KG1 (cell line): ENCODE results near the gene UCK1.
"Not testable (repeated sequence)": the region's sequence is repeated elsewhere in the genome, so short reads cannot be mapped to it uniquely, and the experiment has no call there.

Experiments
- DNase-seq: peaks from one replicate; lab custom pipeline; 2025; lab: John Stamatoyannopoulos, UW

Gene UCK1

GRCh38 chr9:131523451-131524435, 7.3 kb downstream of the UCK1 start:
- no peak for DNase-seq

- no peak for DNase-seq
These were observed 8.0 kb downstream of the UCK1 start for GRCh38 chr9:131523086-131523388.

- no peak for DNase-seq
These were observed 8.6 kb downstream of the UCK1 start for GRCh38 chr9:131522257-131523085.

- DNase-seq, result no peak
These were observed 9.2 kb downstream of the UCK1 start for GRCh38 chr9:131521822-131522221.

- no peak for DNase-seq
These were observed 9.9 kb downstream of the UCK1 start for GRCh38 chr9:131521203-131521602.

- DNase-seq, result no peak
These were observed 10.6 kb downstream of the UCK1 start for GRCh38 chr9:131520503-131520902.

- no peak for DNase-seq
These were observed 12.5 kb downstream of the UCK1 start for GRCh38 chr9:131518553-131518952.

- no peak for DNase-seq
These were observed 13.3 kb downstream of the UCK1 start for GRCh38 chr9:131517761-131518190.

GRCh38 chr9:131516930-131517329, 14.1 kb downstream of the UCK1 start:
- no peak for DNase-seq

GRCh38 chr9:131516100-131516499, 15.0 kb downstream of the UCK1 start:
- DNase-seq, result no peak

GRCh38 chr9:131515559-131516031, 15.5 kb downstream of the UCK1 start:
- not testable (repeated sequence) for DNase-seq

GRCh38 chr9:131513177-131513576, 17.9 kb downstream of the UCK1 start:
- no peak for DNase-seq

- no peak for DNase-seq
These were observed 19.2 kb downstream of the UCK1 start for GRCh38 chr9:131511880-131512279.

GRCh38 chr9:131511416-131511815, 19.6 kb downstream of the UCK1 start:
- no peak for DNase-seq

- no peak for DNase-seq
These were observed 26.1 kb downstream of the UCK1 start for GRCh38 chr9:131505012-131505411.

GRCh38 chr9:131503626-131504465, 27.2 kb downstream of the UCK1 start:
- DNase-seq, result peak; percentile 14

GRCh38 chr9:131502781-131503625, 28.1 kb downstream of the UCK1 start, which contains the start of gene POMT1:
POMT1 (plus strand) TSS chr9:131502918; CDS start chr9:131504219, 1,301 bp downstream.
- DNase-seq, result peak; percentile 70

GRCh38 chr9:131500939-131501541, 30.0 kb downstream of the UCK1 start:
- no peak for DNase-seq

GRCh38 chr9:131500377-131500776, 30.7 kb downstream of the UCK1 start:
- no peak for DNase-seq

- no peak for DNase-seq
These were observed 31.8 kb downstream of the UCK1 start for GRCh38 chr9:131499254-131499767.
